Astrocyte (in vitro differentiated cells and primary cell): Measurements from ENCODE around the gene GRID2. TPM values are rescaled to one million over a fixed set of nuclear protein-coding genes. Genes with fewer than 3 reads are reported as not detected.
A peak's percentile ranks its signal among the peaks of the same experiment; 100 is the strongest.

Experiments
- DNase-seq: peaks from one replicate; pipeline ENCODE4 v3.0.0-alpha.2; 2010; ENCODE audit warnings: low read depth
- FAIRE-seq: peaks from 2 replicates; lab custom pipeline; 2011; peaks lifted over from hg19 to GRCh38; lab: Jason Lieb, UNC
- H2AFZ ChIP-seq: 2 replicates; pipeline ENCODE4 v1.6.0; 2012; ENCODE audit warnings: low read depth, low read length, inconsistent platforms
- H3K27ac ChIP-seq: 2 replicates; pipeline ENCODE4 v1.5.1; 2011; ENCODE audit warnings: low read depth, low read length, inconsistent platforms
- H3K27me3 ChIP-seq: 2 replicates; pipeline ENCODE4 v1.6.0; 2011; ENCODE audit warnings: low read length, inconsistent platforms; ENCODE audit not compliant: insufficient read depth
- H3K36me3 ChIP-seq: 2 replicates; pipeline ENCODE4 v1.5.1; 2011; ENCODE audit warnings: low read length, inconsistent platforms; ENCODE audit not compliant: insufficient read depth
- H3K4me1 ChIP-seq: 2 replicates; pipeline ENCODE4 v1.5.1; 2011; ENCODE audit warnings: low read length, inconsistent platforms; ENCODE audit not compliant: insufficient read depth
- H3K4me2 ChIP-seq: 2 replicates; pipeline ENCODE4 v1.6.0; 2012; ENCODE audit warnings: low read length, inconsistent platforms
- H3K4me3 ChIP-seq: 2 replicates; pipeline ENCODE4 v1.5.1; 2011; ENCODE audit warnings: low read depth, mild to moderate bottlenecking, low read length, inconsistent platforms; ENCODE audit not compliant: insufficient read depth
- H3K79me2 ChIP-seq: 2 replicates; pipeline ENCODE4 v1.6.0; 2012; ENCODE audit warnings: mild to moderate bottlenecking, low read length, inconsistent platforms; ENCODE audit not compliant: insufficient read depth
- H3K9ac ChIP-seq: 2 replicates; pipeline ENCODE4 v1.6.0; 2012; ENCODE audit warnings: mild to moderate bottlenecking, low read length, inconsistent platforms
- H3K9me3 ChIP-seq: 2 replicates; pipeline ENCODE4 v1.5.1; 2012; ENCODE audit warnings: low read depth, mild to moderate bottlenecking, low read length, inconsistent platforms; ENCODE audit not compliant: insufficient read depth
- H4K20me1 ChIP-seq: 2 replicates; pipeline ENCODE4 v1.6.0; 2012; ENCODE audit warnings: low read length, inconsistent platforms; ENCODE audit not compliant: insufficient read depth
- H3K27ac Mint-ChIP-seq: one replicate; pipeline ENCODE4 v1.8.0; 2021; ENCODE audit warnings: mild to moderate bottlenecking, mixed read lengths; ENCODE audit not compliant: unreplicated experiment
- H3K27me3 Mint-ChIP-seq: one replicate; pipeline ENCODE4 v1.8.0; 2021; ENCODE audit warnings: low read depth, mixed read lengths; ENCODE audit not compliant: unreplicated experiment
- H3K36me3 Mint-ChIP-seq: one replicate; pipeline ENCODE4 v1.8.0; 2021; ENCODE audit warnings: low read depth, mixed read lengths; ENCODE audit not compliant: unreplicated experiment
- H3K4me1 Mint-ChIP-seq: one replicate; pipeline ENCODE4 v1.8.0; 2021; ENCODE audit warnings: low read depth, mixed read lengths; ENCODE audit not compliant: unreplicated experiment
- H3K4me3 Mint-ChIP-seq: one replicate; pipeline ENCODE4 v1.8.0; 2021; ENCODE audit warnings: mild to moderate bottlenecking, moderate library complexity, mixed read lengths; ENCODE audit not compliant: unreplicated experiment
- H3K9me3 Mint-ChIP-seq: one replicate; pipeline ENCODE4 v1.8.0; 2021; ENCODE audit warnings: mild to moderate bottlenecking, mixed read lengths; ENCODE audit not compliant: unreplicated experiment
- CTCF ChIP-seq: IDR thresholded peaks from 2 replicates; pipeline ENCODE4 v1.5.1; 2011; ENCODE audit warnings: low read depth, mild to moderate bottlenecking, inconsistent platforms, low read length, moderate library complexity; ENCODE audit not compliant: insufficient read depth
- EZH2 ChIP-seq: IDR thresholded peaks from 2 replicates; pipeline ENCODE4 v1.6.1; 2012; ENCODE audit warnings: mild to moderate bottlenecking, low read length, inconsistent platforms; ENCODE audit not compliant: insufficient read depth
- total RNA-seq: library from RNA; stranded (reverse); gene quantifications from 2 replicates; pipeline ENCODE4 v1.2.1, GENCODE V29; 2021

The GRID2 gene
- total RNA-seq, 1 donor from 2014 or later: 0.14 TPM

- Histone ChIP-seq H3K27ac (no peak overlapping the region), H3K9ac (peak overlapping the region; percentile 20), H3K79me2 (no peaks in the 10 kb centered on the region), H3K4me1 (peaks cover 16% of the 10 kb centered on the region), H3K4me2 (peak overlapping the region; percentile 96), H4K20me1 (no peaks in the 10 kb centered on the region), H2AFZ (peak overlapping the region; percentile 34), H3K9me3 (no peaks in the 10 kb centered on the region), H3K4me3 (peak overlapping the region; percentile 59), H3K36me3 (no peaks in the 10 kb centered on the region), H3K27me3 (peaks cover 31% of the 10 kb centered on the region)
- no peaks in the 10 kb centered on the region for H3K36me3 Mint-ChIP-seq
- H3K9me3 Mint-ChIP-seq: no peaks in the 10 kb centered on the region
- no peak for TF ChIP-seq CTCF
- TF ChIP-seq EZH2: no peak
- H3K27ac Mint-ChIP-seq: no peak overlapping the region
- peaks cover 5% of the 10 kb centered on the region for H3K4me1 Mint-ChIP-seq
- FAIRE-seq: no peak
- H3K27me3 Mint-ChIP-seq: peaks cover 29% of the 10 kb centered on the region
- peak overlapping the region; percentile 81 for H3K4me3 Mint-ChIP-seq
- no peak for DNase-seq
Observed at GRCh38 chr4:92304606-92305005, 840 bp downstream of the GRID2 start.

GRCh38 chr4:92305148-92305877 is 1.5 kb downstream of the GRID2 start:
- peaks cover 29% of the 10 kb centered on the region for H3K27me3 Mint-ChIP-seq
- Histone ChIP-seq H2AFZ (peak overlapping the region; percentile 72), H3K79me2 (no peaks in the 10 kb centered on the region), H3K4me1 (peaks cover 16% of the 10 kb centered on the region), H3K27ac (no peak overlapping the region), H3K27me3 (peaks cover 31% of the 10 kb centered on the region), H3K9ac (peak overlapping the region; percentile 20), H3K4me3 (peak overlapping the region; percentile 59), H3K9me3 (no peaks in the 10 kb centered on the region), H4K20me1 (no peaks in the 10 kb centered on the region), H3K36me3 (no peaks in the 10 kb centered on the region), H3K4me2 (peak overlapping the region; percentile 96)
- TF ChIP-seq CTCF: no peak
- TF ChIP-seq EZH2: peak; percentile 7
- H3K9me3 Mint-ChIP-seq: no peaks in the 10 kb centered on the region
- peaks cover 5% of the 10 kb centered on the region for H3K4me1 Mint-ChIP-seq
- H3K4me3 Mint-ChIP-seq: peak overlapping the region; percentile 81
- H3K27ac Mint-ChIP-seq: no peak overlapping the region
- DNase-seq: peak; percentile 49
- FAIRE-seq: no peak
- no peaks in the 10 kb centered on the region for H3K36me3 Mint-ChIP-seq
